Neural progenitor cell (in vitro differentiated cells): ENCODE results near the gene SPRING1. TPM values are rescaled to one million over a fixed set of nuclear protein-coding genes. Genes with fewer than 3 reads are reported as not detected.

Experiments used
- DNase-seq: peaks from one replicate; pipeline ENCODE4 v3.0.0-alpha.2; 2016; ENCODE audit warnings: low spot score
- H2AFZ ChIP-seq: fragments of 200-600 bp; sonication (generic); replicated peaks from 2 replicates; pipeline ENCODE4 v1.6.1; 2016; ENCODE audit warnings: antibody characterized with exemption
- H3F3A ChIP-seq: fragments of 200-600 bp; sonication (generic); 2 replicates; pipeline ENCODE4 v1.6.1; 2016; ENCODE audit warnings: antibody characterized with exemption, low read depth
- H3K27ac ChIP-seq: fragments of 200-600 bp; sonication (generic); 2 replicates; pipeline ENCODE4 v1.5.1; 2016; ENCODE audit warnings: mild to moderate bottlenecking
- H3K27me3 ChIP-seq: fragments of 200-600 bp; sonication (generic); 2 replicates; pipeline ENCODE4 v1.6.1; 2016; ENCODE audit warnings: mild to moderate bottlenecking, moderate library complexity
- H3K36me3 ChIP-seq: fragments of 200-600 bp; sonication (generic); 2 replicates; pipeline ENCODE4 v1.5.1; 2016
- H3K4me1 ChIP-seq: fragments of 200-600 bp; sonication (generic); 2 replicates; pipeline ENCODE4 v1.6.1; 2016; ENCODE audit warnings: mixed run types
- H3K4me2 ChIP-seq: fragments of 200-600 bp; sonication (generic); 2 replicates; pipeline ENCODE4 v1.6.1; 2016
- H3K4me3 ChIP-seq: fragments of 200-600 bp; sonication (generic); 2 replicates; pipeline ENCODE4 v1.5.1; 2016
- H3K79me2 ChIP-seq: fragments of 200-600 bp; sonication (generic); 2 replicates; pipeline ENCODE4 v1.6.1; 2016; ENCODE audit warnings: low read depth
- H3K9ac ChIP-seq: fragments of 200-600 bp; sonication (generic); 2 replicates; pipeline ENCODE4 v1.6.1; 2016
- H3K9me3 ChIP-seq: fragments of 200-600 bp; sonication (generic); 2 replicates; pipeline ENCODE4 v1.5.1; 2016; ENCODE audit warnings: low read depth
- H4K20me1 ChIP-seq: fragments of 200-600 bp; sonication (generic); 2 replicates; pipeline ENCODE4 v1.6.1; 2016; ENCODE audit warnings: low read depth
- H3K27ac Mint-ChIP-seq: 3 replicates; pipeline ENCODE4 v1.8.0; 2021; ENCODE audit warnings: mixed read lengths
- H3K27me3 Mint-ChIP-seq: 2 replicates; pipeline ENCODE4 v1.8.0; 2022; ENCODE audit warnings: low read depth, mild to moderate bottlenecking, inconsistent platforms, moderate library complexity, mixed read lengths; ENCODE audit not compliant: insufficient read depth
- H3K36me3 Mint-ChIP-seq: 3 replicates; pipeline ENCODE4 v1.8.0; 2021; ENCODE audit warnings: mixed read lengths
- H3K4me1 Mint-ChIP-seq: 3 replicates; pipeline ENCODE4 v1.8.0; 2021; ENCODE audit warnings: mixed read lengths
- H3K4me3 Mint-ChIP-seq: 3 replicates; pipeline ENCODE4 v1.8.0; 2021; ENCODE audit warnings: mild to moderate bottlenecking, moderate library complexity, mixed read lengths
- H3K9me3 Mint-ChIP-seq: 3 replicates; pipeline ENCODE4 v1.8.0; 2020; ENCODE audit warnings: mixed read lengths
- EZH2 ChIP-seq: fragments of 200-600 bp; sonication (generic); IDR thresholded peaks from 2 replicates; pipeline ENCODE4 v1.6.1; 2017; ENCODE audit warnings: antibody characterized with exemption, mild to moderate bottlenecking, moderate library complexity
- EZH2phosphoT487 ChIP-seq: fragments of 200-600 bp; sonication (generic); IDR thresholded peaks from 2 replicates; pipeline ENCODE4 v1.6.1; 2017; ENCODE audit warnings: antibody characterized with exemption
- total RNA-seq: library from RNA; depleted of rRNA; stranded (reverse); fragments of >200 nt; gene quantifications from 2 replicates; pipeline ENCODE4 v1.2.3, GENCODE V29; 2015; ENCODE audit warnings: low replicate concordance
- TF ChIP-seq, protein P1 (sequence below): fragments of 200-600 bp; sonication (generic); IDR thresholded peaks from 2 replicates; pipeline ENCODE4 v1.5.1; 2017; ENCODE audit warnings: antibody characterized with exemption, mild to moderate bottlenecking

SPRING1 gene
- total RNA-seq, 1 donor from 2014 or later = 40.4 TPM

DNA sequence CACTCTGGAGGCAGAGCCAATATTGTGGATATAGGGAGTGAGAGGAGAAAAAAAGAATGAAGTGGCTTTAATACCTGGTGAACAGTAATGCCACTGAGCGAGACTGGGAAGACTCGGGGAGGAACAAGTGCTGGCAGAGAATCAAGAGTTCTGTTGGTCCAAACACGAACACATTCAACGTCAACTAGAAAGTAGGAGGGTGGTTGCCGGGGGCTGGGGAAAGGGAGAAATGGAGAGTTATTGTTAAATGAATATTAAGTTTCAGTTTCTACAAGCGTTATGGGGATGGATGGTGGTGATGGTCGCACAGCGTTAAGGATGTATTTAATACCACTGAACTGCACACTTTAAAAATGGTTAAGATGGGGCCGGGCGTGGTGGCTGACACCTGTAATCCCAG lies 2.8 kb downstream of the SPRING1 start:
- no peaks in the 10 kb centered on the region for H3K27me3 Mint-ChIP-seq
- H3K4me1 Mint-ChIP-seq = peaks cover 24% of the 10 kb centered on the region
- Histone ChIP-seq H3K9ac (no peak overlapping the region), H3F3A (peaks cover 5% of the 10 kb centered on the region), H4K20me1 (peaks cover 25% of the 10 kb centered on the region), H2AFZ (no peak overlapping the region), H3K27ac (no peak overlapping the region), H3K27me3 (no peaks in the 10 kb centered on the region), H3K36me3 (no peaks in the 10 kb centered on the region), H3K4me3 (no peak overlapping the region), H3K4me2 (no peak overlapping the region), H3K9me3 (no peaks in the 10 kb centered on the region), H3K4me1 (peaks cover 13% of the 10 kb centered on the region), H3K79me2 (peaks cover 80% of the 10 kb centered on the region)
- no peak for DNase-seq
- peak overlapping the region; percentile 67 for H3K27ac Mint-ChIP-seq
- peaks cover 7% of the 10 kb centered on the region for H3K36me3 Mint-ChIP-seq
- H3K4me3 Mint-ChIP-seq = peak overlapping the region; percentile 33
- H3K9me3 Mint-ChIP-seq = no peaks in the 10 kb centered on the region
- TF ChIP-seq EZH2 (no peak), EZH2phosphoT487 (no peak)
- TF ChIP-seq, protein P1, sequence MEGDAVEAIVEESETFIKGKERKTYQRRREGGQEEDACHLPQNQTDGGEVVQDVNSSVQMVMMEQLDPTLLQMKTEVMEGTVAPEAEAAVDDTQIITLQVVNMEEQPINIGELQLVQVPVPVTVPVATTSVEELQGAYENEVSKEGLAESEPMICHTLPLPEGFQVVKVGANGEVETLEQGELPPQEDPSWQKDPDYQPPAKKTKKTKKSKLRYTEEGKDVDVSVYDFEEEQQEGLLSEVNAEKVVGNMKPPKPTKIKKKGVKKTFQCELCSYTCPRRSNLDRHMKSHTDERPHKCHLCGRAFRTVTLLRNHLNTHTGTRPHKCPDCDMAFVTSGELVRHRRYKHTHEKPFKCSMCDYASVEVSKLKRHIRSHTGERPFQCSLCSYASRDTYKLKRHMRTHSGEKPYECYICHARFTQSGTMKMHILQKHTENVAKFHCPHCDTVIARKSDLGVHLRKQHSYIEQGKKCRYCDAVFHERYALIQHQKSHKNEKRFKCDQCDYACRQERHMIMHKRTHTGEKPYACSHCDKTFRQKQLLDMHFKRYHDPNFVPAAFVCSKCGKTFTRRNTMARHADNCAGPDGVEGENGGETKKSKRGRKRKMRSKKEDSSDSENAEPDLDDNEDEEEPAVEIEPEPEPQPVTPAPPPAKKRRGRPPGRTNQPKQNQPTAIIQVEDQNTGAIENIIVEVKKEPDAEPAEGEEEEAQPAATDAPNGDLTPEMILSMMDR = no peak

DNA sequence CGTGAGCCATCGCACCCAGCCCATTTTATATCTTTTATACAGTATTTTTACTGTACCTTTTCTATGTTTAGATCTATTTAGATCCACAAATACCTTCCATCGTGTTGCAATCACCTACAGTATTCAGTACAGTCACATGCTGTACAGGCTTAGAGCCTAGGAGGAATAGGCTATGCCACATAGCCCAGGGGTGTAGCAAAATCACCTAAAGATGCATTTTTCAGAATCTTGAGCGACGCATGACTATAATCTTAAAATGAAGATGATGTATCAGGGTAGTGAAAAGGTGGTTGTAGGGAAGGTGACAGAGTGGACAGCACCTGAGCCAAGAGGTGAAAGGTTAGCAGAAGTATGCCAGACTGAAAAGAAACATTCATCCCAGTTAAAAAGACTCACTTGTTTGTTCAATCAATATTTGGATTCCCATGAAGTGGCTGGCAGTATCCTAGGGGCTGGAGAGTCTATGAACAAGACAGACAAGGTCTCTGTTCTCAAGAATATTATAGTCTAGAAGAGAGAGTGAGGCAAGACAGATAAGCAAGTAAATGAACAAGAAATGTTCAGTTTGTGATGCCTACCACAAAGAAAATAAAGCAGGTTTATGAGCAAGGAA lies 3.6 kb downstream of the SPRING1 start:
- Mint-ChIP-seq H3K9me3 (no peaks in the 10 kb centered on the region), H3K27ac (no peak overlapping the region), H3K4me1 (peaks cover 20% of the 10 kb centered on the region), H3K27me3 (no peaks in the 10 kb centered on the region), H3K4me3 (peak overlapping the region; percentile 33), H3K36me3 (peaks cover 7% of the 10 kb centered on the region)
- no peak overlapping the region for H3K4me3 ChIP-seq
- H3K4me1 ChIP-seq = peaks cover 13% of the 10 kb centered on the region
- no peaks in the 10 kb centered on the region for H3K27me3 ChIP-seq
- TF ChIP-seq, protein P1 = no peak
- no peak for TF ChIP-seq EZH2
- no peak for TF ChIP-seq EZH2phosphoT487
- H3K9ac ChIP-seq = no peak overlapping the region
- peaks cover 5% of the 10 kb centered on the region for H3F3A ChIP-seq
- no peak overlapping the region for H3K27ac ChIP-seq
- H2AFZ ChIP-seq = no peak overlapping the region
- H3K9me3 ChIP-seq = no peaks in the 10 kb centered on the region
- peaks cover 80% of the 10 kb centered on the region for H3K79me2 ChIP-seq
- no peaks in the 10 kb centered on the region for H3K36me3 ChIP-seq
- H3K4me2 ChIP-seq = no peak overlapping the region
- DNase-seq = no peak
- H4K20me1 ChIP-seq = peaks cover 23% of the 10 kb centered on the region

DNA sequence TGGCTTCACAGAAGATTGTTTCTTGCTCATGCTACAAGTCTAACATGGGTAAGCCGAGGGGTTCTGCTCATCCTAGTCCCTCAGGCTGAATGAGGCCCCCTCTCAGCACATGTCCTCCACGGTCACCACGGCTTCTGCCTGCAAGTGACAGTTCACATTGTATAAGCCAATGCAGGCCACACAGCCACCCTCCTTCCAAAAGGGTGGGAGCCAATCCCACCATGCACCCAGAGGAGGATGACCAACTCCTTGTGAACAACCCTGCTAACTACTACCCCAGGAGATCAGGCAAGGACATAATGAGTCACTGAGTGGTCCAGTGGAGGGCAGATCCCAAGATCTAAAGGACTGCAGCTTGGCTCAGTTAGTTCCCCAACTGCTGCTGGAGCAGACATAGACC lies 6.1 kb downstream of the SPRING1 start:
- H3K79me2 ChIP-seq = peaks cover 82% of the 10 kb centered on the region
- no peaks in the 10 kb centered on the region for H3K9me3 Mint-ChIP-seq
- H3K9ac ChIP-seq = no peak overlapping the region
- peaks cover 7% of the 10 kb centered on the region for H3K36me3 Mint-ChIP-seq
- H3K27me3 Mint-ChIP-seq = no peaks in the 10 kb centered on the region
- H3K4me3 Mint-ChIP-seq = no peak overlapping the region
- no peak overlapping the region for H2AFZ ChIP-seq
- no peaks in the 10 kb centered on the region for H3F3A ChIP-seq
- peaks cover 42% of the 10 kb centered on the region for H4K20me1 ChIP-seq
- TF ChIP-seq EZH2 = no peak
- no peak for TF ChIP-seq EZH2phosphoT487
- TF ChIP-seq, protein P1 = no peak
- DNase-seq = no peak
- H3K27ac Mint-ChIP-seq = no peak overlapping the region
- peaks cover 5% of the 10 kb centered on the region for H3K4me1 ChIP-seq
- no peaks in the 10 kb centered on the region for H3K27me3 ChIP-seq
- no peak overlapping the region for H3K27ac ChIP-seq
- H3K9me3 ChIP-seq = no peaks in the 10 kb centered on the region
- no peak overlapping the region for H3K4me2 ChIP-seq
- H3K4me1 Mint-ChIP-seq = peaks cover 13% of the 10 kb centered on the region
- no peak overlapping the region for H3K4me3 ChIP-seq
- H3K36me3 ChIP-seq = no peaks in the 10 kb centered on the region
